Superior temporal gyrus (tissue), 1 donor: ENCODE results near the gene NPC2.

ENCODE experiments used
- DNase-seq: peaks from one replicate; pipeline ENCODE4 v3.0.0-alpha.2; 2016; ENCODE audit errors: extremely low spot score

Gene NPC2

GRCh38 chr14:74519316-74520074, 26.4 kb upstream of the NPC2 start:
- DNase-seq = no peak

- DNase-seq = no peak
Measured at GRCh38 chr14:74518221-74518620, 25.1 kb upstream of the NPC2 start.

GRCh38 chr14:74517731-74518130, 24.6 kb upstream of the NPC2 start:
- no peak for DNase-seq

- DNase-seq = no peak
Measured at GRCh38 chr14:74516451-74517160, 23.5 kb upstream of the NPC2 start.

- no peak for DNase-seq
Measured at GRCh38 chr14:74515891-74516412, 22.8 kb upstream of the NPC2 start.

- DNase-seq = no peak
Measured at GRCh38 chr14:74514471-74514941, 21.4 kb upstream of the NPC2 start.

- no peak for DNase-seq
Measured at GRCh38 chr14:74511966-74512830, 19.1 kb upstream of the NPC2 start.

- no peak for DNase-seq
Measured at GRCh38 chr14:74510959-74511409, 17.9 kb upstream of the NPC2 start.

GRCh38 chr14:74510223-74510931, 17.3 kb upstream of the NPC2 start:
- DNase-seq = no peak

- no peak for DNase-seq
Measured at GRCh38 chr14:74509587-74510222, 16.6 kb upstream of the NPC2 start.

GRCh38 chr14:74508844-74509428, 15.8 kb upstream of the NPC2 start:
- no peak for DNase-seq

GRCh38 chr14:74508292-74508731, 15.2 kb upstream of the NPC2 start:
- DNase-seq = no peak

GRCh38 chr14:74507840-74508239, 14.7 kb upstream of the NPC2 start:
- DNase-seq = no peak

- DNase-seq = no peak
Measured at GRCh38 chr14:74507085-74507484, 14.0 kb upstream of the NPC2 start.

GRCh38 chr14:74506411-74506851, 13.3 kb upstream of the NPC2 start:
- no peak for DNase-seq

GRCh38 chr14:74505831-74506230, 12.7 kb upstream of the NPC2 start:
- no peak for DNase-seq

GRCh38 chr14:74504874-74505720, 12.0 kb upstream of the NPC2 start:
- no peak for DNase-seq

GRCh38 chr14:74504412-74504811, 11.3 kb upstream of the NPC2 start:
- no peak for DNase-seq

- DNase-seq = no peak
Measured at GRCh38 chr14:74503938-74504335, 10.8 kb upstream of the NPC2 start.
